Thyroid gland (tissue), 4 donors: ENCODE data around the gene SCN8A. TPM values are rescaled to one million over a fixed set of nuclear protein-coding genes. Genes with fewer than 3 reads are reported as not detected.

Source experiments
- DNase-seq, 2 donors: peaks; one replicate each; pipeline ENCODE4 v3.0.0-alpha.2; 2019
- H3K27ac ChIP-seq, 3 donors: fragments of 200-600 bp; sonication (generic); 1 replicate in 2 of 3; 2 replicates in 1 of 3; pipeline ENCODE4 v1.5.1; 2016 to 2019; ENCODE audit warnings: mild to moderate bottlenecking in 1 of 3, moderate library complexity in 1 of 3
- H3K27me3 ChIP-seq: fragments of 200-600 bp; sonication (generic); one replicate; pipeline ENCODE4 v1.5.1; 2019
- H3K36me3 ChIP-seq, 2 donors: fragments of 200-600 bp; sonication (generic); one replicate each; pipeline ENCODE4 v1.5.1; 2016 to 2019
- H3K4me1 ChIP-seq, 2 donors: fragments of 200-600 bp; sonication (generic); one replicate each; pipeline ENCODE4 v1.5.1; 2017 to 2019
- H3K4me3 ChIP-seq, 3 donors: fragments of 200-600 bp; sonication (generic); replicated peaks in 1 of 3; 1 replicate in 2 of 3; 2 replicates in 1 of 3; pipeline ENCODE4 v1.5.1; 2016; ENCODE audit warnings: mild to moderate bottlenecking in 1 of 3
- H3K9me3 ChIP-seq: fragments of 200-600 bp; sonication (generic); one replicate; pipeline ENCODE4 v1.5.1; 2017
- CTCF ChIP-seq, 6 experiments: fragments of 200-600 bp in 3 of 6; fragments of 450-650 bp in 3 of 6; sonication (generic) in 3 of 6; IDR thresholded peaks; one replicate each; pipeline ENCODE4 v1.5.1; 2016 to 2019; ENCODE audit warnings: antibody characterized with exemption in 6 of 6, mild to moderate bottlenecking in 2 of 6, inconsistent platforms in 1 of 6, moderate library complexity in 1 of 6
- POLR2A ChIP-seq, 2 donors: fragments of 450-650 bp; IDR thresholded peaks; one replicate each; pipeline ENCODE4 v1.6.1; 2017; ENCODE audit warnings: antibody characterized with exemption in 2 of 2, mild to moderate bottlenecking in 2 of 2, moderate library complexity in 1 of 2
- WGBS, 2 donors: methylation state at CpG; one replicate each; pipeline ENCODE4 v1.1.5; 2017; 5-methylcytosine and 5-hydroxymethylcytosine counted together
- intact Hi-C: fragments of 100-400 bp; cut with DNase I; formaldehyde crosslinking; loops from one replicate; pipeline ENCODE4 v1.15.1; 2023
- total RNA-seq, 4 donors: library from RNA; depleted of rRNA; stranded (reverse); fragments of >200 nt; gene quantifications; one replicate each; pipeline ENCODE4 v1.2.3, GENCODE V29; 2016

SCN8A gene
- total RNA-seq, 4 donors from 2014 or later: 0.89 to 3.7 (median 1.3) TPM

- Histone ChIP-seq H3K27me3 (no peaks in the 10 kb centered on the region), H3K9me3 (no peaks in the 10 kb centered on the region), H3K36me3 (no peaks in the 10 kb centered on the region), H3K4me3 (no peak overlapping the region), H3K27ac (no peak overlapping the region), H3K4me1 (no peaks in the 10 kb centered on the region)
- no peak for DNase-seq
- no peak for TF ChIP-seq POLR2A (IDR thresholded peaks at IDR 0.05)
- TF ChIP-seq CTCF (IDR thresholded peaks at IDR 0.05): no peak
- intact Hi-C loops: no loop called here
Measured at GRCh38 chr12:51700887-51701286, 109.9 kb downstream of the SCN8A start.

GRCh38 chr12:51702587-51702986 lies 111.6 kb downstream of the SCN8A start:
- 86 to 90% methylated on average over 1 of the region's 1 CpG for WGBS, 2 donors
- Histone ChIP-seq H3K4me3 (no peak overlapping the region), H3K27ac (no peak overlapping the region), H3K27me3 (no peaks in the 10 kb centered on the region), H3K9me3 (no peaks in the 10 kb centered on the region), H3K4me1 (no peaks in the 10 kb centered on the region), H3K36me3 (no peaks in the 10 kb centered on the region)
- TF ChIP-seq POLR2A (IDR thresholded peaks at IDR 0.05): no peak
- no peak for TF ChIP-seq CTCF (IDR thresholded peaks at IDR 0.05)
- intact Hi-C loops: no loop called here
- no peak for DNase-seq

GRCh38 chr12:51705450-51705849 lies 114.4 kb downstream of the SCN8A start:
- no peak overlapping the region for H3K4me3 ChIP-seq
- no peaks in the 10 kb centered on the region for H3K9me3 ChIP-seq
- H3K4me1 ChIP-seq: no peaks in the 10 kb centered on the region
- H3K36me3 ChIP-seq: no peaks in the 10 kb centered on the region
- WGBS, 2 donors: 94 to 100% methylated on average over 1 of the region's 1 CpG
- TF ChIP-seq CTCF (IDR thresholded peaks at IDR 0.05) (no peak), POLR2A (IDR thresholded peaks at IDR 0.05) (no peak)
- no peak overlapping the region for H3K27ac ChIP-seq
- intact Hi-C loops: no loop called here
- no peaks in the 10 kb centered on the region for H3K27me3 ChIP-seq
- no peak for DNase-seq

- H3K4me1 ChIP-seq: no peaks in the 10 kb centered on the region
- no peaks in the 10 kb centered on the region for H3K27me3 ChIP-seq
- intact Hi-C loops: no loop called here
- no peak overlapping the region for H3K4me3 ChIP-seq
- no peaks in the 10 kb centered on the region for H3K36me3 ChIP-seq
- H3K27ac ChIP-seq: no peak overlapping the region
- H3K9me3 ChIP-seq: no peaks in the 10 kb centered on the region
- no peak for TF ChIP-seq CTCF (IDR thresholded peaks at IDR 0.05)
- TF ChIP-seq POLR2A (IDR thresholded peaks at IDR 0.05): no peak
- DNase-seq: no peak
- 84 to 90% methylated on average over 3 of the region's 3 CpGs for WGBS, 2 donors
Measured at GRCh38 chr12:51706206-51706605, 115.2 kb downstream of the SCN8A start.

- Histone ChIP-seq H3K4me3 (no peak overlapping the region), H3K4me1 (no peaks in the 10 kb centered on the region), H3K27ac (no peak overlapping the region), H3K27me3 (no peaks in the 10 kb centered on the region), H3K9me3 (no peaks in the 10 kb centered on the region), H3K36me3 (no peaks in the 10 kb centered on the region)
- TF ChIP-seq POLR2A (IDR thresholded peaks at IDR 0.05): no peak
- TF ChIP-seq CTCF (IDR thresholded peaks at IDR 0.05): no peak
- 62 to 90% methylated on average over 2 of the region's 2 CpGs for WGBS, 2 donors
- intact Hi-C loops: no loop called here
- DNase-seq: no peak
Measured at GRCh38 chr12:51714666-51715065, 123.6 kb downstream of the SCN8A start.
